ENCODE results near the gene PAPOLG. TPM values are rescaled to one million over a fixed set of nuclear protein-coding genes. Genes with fewer than 3 reads are reported as not detected.

Gene PAPOLG
- total RNA-seq, 1 experiment from 2014 or later = 14.4 TPM

GRCh38 chr2:60725466-60725865 lies 30.6 kb upstream of the PAPOLG start:
- CTCF ChIA-PET = no interaction called here
- Mint-ChIP-seq H3K4me1 (ENCODE audit: low read depth, unreplicated experiment) (no peaks in the 10 kb centered on the region), H3K27me3 (ENCODE audit: unreplicated experiment) (no peaks in the 10 kb centered on the region), H3K36me3 (ENCODE audit: insufficient read depth, unreplicated experiment) (no peaks in the 10 kb centered on the region), H3K4me3 (ENCODE audit: low read depth, unreplicated experiment) (no peak overlapping the region), H3K9me3 (ENCODE audit: low read depth, unreplicated experiment) (no peaks in the 10 kb centered on the region), H3K27ac (ENCODE audit: unreplicated experiment) (no peak overlapping the region)
- DNase-seq = no peak
- no peak for TF ChIP-seq CTCF (IDR thresholded peaks at IDR 0.05; ENCODE audit: unreplicated experiment)
- intact Hi-C loops (cut with micrococcal nuclease; ENCODE audit: unreplicated experiment) = no loop called here
- BruUV-seq (replicated peaks) = no TSS peak

GRCh38 chr2:60728855-60729254 lies 27.2 kb upstream of the PAPOLG start:
- TF ChIP-seq CTCF (IDR thresholded peaks at IDR 0.05; ENCODE audit: unreplicated experiment) = no peak
- Mint-ChIP-seq H3K36me3 (ENCODE audit: insufficient read depth, unreplicated experiment) (no peaks in the 10 kb centered on the region), H3K9me3 (ENCODE audit: low read depth, unreplicated experiment) (no peaks in the 10 kb centered on the region), H3K27me3 (ENCODE audit: unreplicated experiment) (no peaks in the 10 kb centered on the region), H3K4me1 (ENCODE audit: low read depth, unreplicated experiment) (no peaks in the 10 kb centered on the region), H3K27ac (ENCODE audit: unreplicated experiment) (no peak overlapping the region), H3K4me3 (ENCODE audit: low read depth, unreplicated experiment) (no peak overlapping the region)
- no peak for DNase-seq
- CTCF ChIA-PET = interaction anchor here (0.7 kb wide), 1 partner anchor 48 kb away, joined by 3 read pairs; no protein-coding TSS in a partner anchor
- intact Hi-C loops (cut with micrococcal nuclease; ENCODE audit: unreplicated experiment) = no loop called here
- no TSS peak for BruUV-seq (replicated peaks)

- no peak for TF ChIP-seq CTCF (IDR thresholded peaks at IDR 0.05; ENCODE audit: unreplicated experiment)
- intact Hi-C loops (cut with micrococcal nuclease; ENCODE audit: unreplicated experiment) = no loop called here
- CTCF ChIA-PET = interaction anchor here (0.6 kb wide), 1 partner anchor 225 kb away, joined by 4 read pairs; no protein-coding TSS in a partner anchor
- peak; percentile 15 for DNase-seq
- H3K4me1 Mint-ChIP-seq (ENCODE audit: low read depth, unreplicated experiment) = peaks cover 8% of the 10 kb centered on the region
- H3K27ac Mint-ChIP-seq (ENCODE audit: unreplicated experiment) = no peak overlapping the region
- no TSS peak for BruUV-seq (replicated peaks)
- no peaks in the 10 kb centered on the region for H3K36me3 Mint-ChIP-seq (ENCODE audit: insufficient read depth, unreplicated experiment)
- H3K27me3 Mint-ChIP-seq (ENCODE audit: unreplicated experiment) = peaks cover 20% of the 10 kb centered on the region
- H3K9me3 Mint-ChIP-seq (ENCODE audit: low read depth, unreplicated experiment) = no peaks in the 10 kb centered on the region
- peak overlapping the region; percentile 67 for H3K4me3 Mint-ChIP-seq (ENCODE audit: low read depth, unreplicated experiment)
These were observed 20.4 kb upstream of the PAPOLG start for GRCh38 chr2:60735496-60736250.

- Mint-ChIP-seq H3K36me3 (ENCODE audit: insufficient read depth, unreplicated experiment) (no peaks in the 10 kb centered on the region), H3K27me3 (ENCODE audit: unreplicated experiment) (peaks cover 20% of the 10 kb centered on the region), H3K27ac (ENCODE audit: unreplicated experiment) (no peak overlapping the region), H3K9me3 (ENCODE audit: low read depth, unreplicated experiment) (no peaks in the 10 kb centered on the region), H3K4me1 (ENCODE audit: low read depth, unreplicated experiment) (peaks cover 8% of the 10 kb centered on the region), H3K4me3 (ENCODE audit: low read depth, unreplicated experiment) (no peak overlapping the region)
- no peak for TF ChIP-seq CTCF (IDR thresholded peaks at IDR 0.05; ENCODE audit: unreplicated experiment)
- BruUV-seq (replicated peaks) = no TSS peak
- no peak for DNase-seq
- intact Hi-C loops (cut with micrococcal nuclease; ENCODE audit: unreplicated experiment) = no loop called here
- CTCF ChIA-PET = no interaction called here
These were observed 17.4 kb upstream of the PAPOLG start for GRCh38 chr2:60738679-60739078.

Measured in Calu3 (cell line).